GM23338 (cell line): Measurements from ENCODE around the gene SNRPD3. TPM values are rescaled to one million over a fixed set of nuclear protein-coding genes. Genes with fewer than 3 reads are reported as not detected.
"Not testable (repeated sequence)": the region's sequence is repeated elsewhere in the genome, so short reads cannot be mapped to it uniquely, and the experiment has no call there.

ENCODE experiments used
- ATAC-seq: fragments of 200-7000 bp; cut with Tn5 transposase; 3 replicates; pipeline ENCODE4 v1.9.1; 2020
- DNase-seq: peaks from one replicate; pipeline ENCODE4 v3.0.0-alpha.2; 2015; ENCODE audit warnings: low spot score
- H2AFZ ChIP-seq: fragments of 200-600 bp; sonication (generic); 2 replicates; pipeline ENCODE4 v1.8.0; 2016; ENCODE audit warnings: antibody characterized with exemption, mild to moderate bottlenecking, moderate library complexity
- H3F3A ChIP-seq: fragments of 200-600 bp; sonication (generic); replicated peaks from 2 replicates; pipeline ENCODE4 v1.8.0; 2017; ENCODE audit warnings: antibody characterized with exemption, mixed run types, low read depth
- H3K27ac ChIP-seq: fragments of 200-600 bp; sonication (generic); 2 replicates; pipeline ENCODE4 v1.6.1; 2016; ENCODE audit warnings: low read depth
- H3K27me3 ChIP-seq: fragments of 200-600 bp; sonication (generic); 2 replicates; pipeline ENCODE4 v1.8.0; 2016; ENCODE audit warnings: mild to moderate bottlenecking, mixed run types, moderate library complexity; ENCODE audit not compliant: insufficient read depth
- H3K36me3 ChIP-seq: fragments of 200-600 bp; sonication (generic); 2 replicates; pipeline ENCODE4 v1.8.0; 2016; ENCODE audit warnings: mild to moderate bottlenecking; ENCODE audit not compliant: insufficient read depth
- H3K4me1 ChIP-seq: fragments of 200-600 bp; sonication (generic); 2 replicates; pipeline ENCODE4 v1.8.0; 2016; ENCODE audit warnings: mild to moderate bottlenecking, moderate library complexity; ENCODE audit not compliant: insufficient read depth
- H3K4me2 ChIP-seq: fragments of 200-600 bp; sonication (generic); 2 replicates; pipeline ENCODE4 v1.7.1; 2017; ENCODE audit warnings: mixed run types
- H3K4me3 ChIP-seq: fragments of 200-600 bp; sonication (generic); 2 replicates; pipeline ENCODE4 v1.6.1; 2016; ENCODE audit warnings: mixed run types
- H3K79me2 ChIP-seq: fragments of 200-600 bp; sonication (generic); replicated peaks from 2 replicates; pipeline ENCODE4 v1.8.0; 2017; ENCODE audit warnings: mild to moderate bottlenecking; ENCODE audit not compliant: insufficient read depth
- H3K9me2 ChIP-seq: fragments of 200-600 bp; sonication (generic); 2 replicates; pipeline ENCODE4 v1.8.0; 2017; ENCODE audit not compliant: insufficient read depth
- H4K20me1 ChIP-seq: fragments of 200-600 bp; sonication (generic); replicated peaks from 2 replicates; pipeline ENCODE4 v1.8.0; 2017; ENCODE audit warnings: mild to moderate bottlenecking; ENCODE audit not compliant: insufficient read depth
- H3K27ac Mint-ChIP-seq: 2 replicates; pipeline ENCODE4 v1.8.0; 2020; ENCODE audit warnings: inconsistent platforms, mild to moderate bottlenecking, moderate library complexity, mixed read lengths
- H3K27me3 Mint-ChIP-seq: 3 replicates; pipeline ENCODE4 v1.8.0; 2022; ENCODE audit warnings: low read depth, mild to moderate bottlenecking, moderate library complexity, mixed read lengths, inconsistent platforms; ENCODE audit not compliant: insufficient read depth, poor library complexity
- H3K36me3 Mint-ChIP-seq: 3 replicates; pipeline ENCODE4 v1.8.0; 2021; ENCODE audit warnings: low read depth, mild to moderate bottlenecking, inconsistent platforms, moderate library complexity, mixed read lengths
- H3K4me1 Mint-ChIP-seq: 3 replicates; pipeline ENCODE4 v1.8.0; 2020; ENCODE audit warnings: mild to moderate bottlenecking, inconsistent platforms, mixed read lengths
- H3K4me3 Mint-ChIP-seq: 3 replicates; pipeline ENCODE4 v1.8.0; 2021; ENCODE audit warnings: moderate library complexity, mild to moderate bottlenecking, inconsistent platforms, mixed read lengths
- H3K9me3 Mint-ChIP-seq: 3 replicates; pipeline ENCODE4 v1.8.0; 2020; ENCODE audit warnings: moderate library complexity, mild to moderate bottlenecking, inconsistent platforms, mixed read lengths
- CREB1 ChIP-seq: fragments of 250-450 bp; sonication (Bioruptor Pico); IDR thresholded peaks from 2 replicates; pipeline ENCODE4 v1.5.0; 2020; ENCODE audit warnings: low read depth, mild to moderate bottlenecking, moderate library complexity
- CTCF ChIP-seq, 2 experiments: fragments of 200-600 bp in 1 of 2; sonication (generic) in 1 of 2; conservative IDR thresholded peaks; 2 replicates each; pipeline versions ENCODE4 v1.5.1 to v1.6.1; 2016 to 2017; ENCODE audit warnings: antibody characterized with exemption in 2 of 2, low read depth in 2 of 2, mild to moderate bottlenecking in 2 of 2, moderate library complexity in 1 of 2
- ETS1 ChIP-seq: IDR thresholded peaks from 2 replicates; pipeline ENCODE4 v1.6.1; 2016; ENCODE audit warnings: antibody characterized with exemption
- EZH2 ChIP-seq: fragments of 200-600 bp; sonication (generic); IDR thresholded peaks from one replicate; pipeline ENCODE4 v1.8.0; 2017; ENCODE audit warnings: antibody characterized with exemption, mild to moderate bottlenecking, low read depth; ENCODE audit not compliant: unreplicated experiment
- JUNB ChIP-seq: IDR thresholded peaks from one replicate; pipeline ENCODE4 v1.6.1; 2016; ENCODE audit warnings: antibody characterized with exemption; ENCODE audit not compliant: unreplicated experiment
- NANOG ChIP-seq: IDR thresholded peaks from 2 replicates; pipeline ENCODE4 v1.6.1; 2016; ENCODE audit warnings: antibody characterized with exemption, borderline replicate concordance
- POLR2AphosphoS5 ChIP-seq: IDR thresholded peaks from 2 replicates; pipeline ENCODE4 v1.6.1; 2016; ENCODE audit warnings: antibody characterized with exemption, low read depth
- REST ChIP-seq: IDR thresholded peaks from one replicate; pipeline ENCODE4 v1.6.1; 2018; ENCODE audit warnings: antibody characterized with exemption; ENCODE audit not compliant: unreplicated experiment
- ZNF114 ChIP-seq: fragments of 250-450 bp; sonication (Bioruptor Pico); IDR thresholded peaks from 2 replicates; pipeline ENCODE4 v1.5.0; 2020; ENCODE audit warnings: mild to moderate bottlenecking, moderate library complexity
- ZNF331 ChIP-seq: fragments of 250-450 bp; sonication (Bioruptor Pico); IDR thresholded peaks from 2 replicates; pipeline ENCODE4 v1.5.0; 2020; ENCODE audit warnings: low read depth, mild to moderate bottlenecking, moderate library complexity
- polyA plus RNA-seq: library from polyadenylated mRNA; unstranded; fragments of >200 nt; fragmentation: Nextera tagmentation; extraction: Ambion mirVana; gene quantifications from 2 replicates; pipeline ENCODE4 v1.2.1, GENCODE V29; 2016
- total RNA-seq: library from RNA; depleted of rRNA; stranded (reverse); fragments of >200 nt; shearing (Covaris generic); gene quantifications from 2 replicates; pipeline ENCODE4 v1.2.3, GENCODE V29; 2014

SNRPD3 gene
- total and polyA plus RNA-seq, 2 experiments from 2014 or later: 314 to 375 TPM

GRCh38 chr22:24599514-24599913 lies 43.7 kb downstream of the SNRPD3 start:
- ATAC-seq: peak; percentile 33
- Histone ChIP-seq H2AFZ (peak overlapping the region; percentile 69; the same call in 1 of the 2 replicates), H3K4me1 (peaks cover 4% of the 10 kb centered on the region; the same call in 1 of the 2 replicates)

GRCh38 chr22:24599958-24600715 lies 44.3 kb downstream of the SNRPD3 start:
- not testable (repeated sequence) for H3K4me3 ChIP-seq, H2AFZ ChIP-seq, H3K4me3 Mint-ChIP-seq, H3K27ac Mint-ChIP-seq, H3K36me3 ChIP-seq, H3K4me1 ChIP-seq, H3K9me2 ChIP-seq, H3K27ac ChIP-seq, ATAC-seq, H3K36me3 Mint-ChIP-seq, H3K27me3 ChIP-seq, H3F3A ChIP-seq, H3K4me2 ChIP-seq, H3K9me3 Mint-ChIP-seq, H3K79me2 ChIP-seq, H4K20me1 ChIP-seq, DNase-seq
- peaks cover 12% of the 10 kb centered on the region for H3K27me3 Mint-ChIP-seq
- peaks cover 27% of the 10 kb centered on the region for H3K4me1 Mint-ChIP-seq

More at GRCh38 chr22:24599514-24599913, 43.7 kb downstream of the SNRPD3 start:
- Mint-ChIP-seq H3K9me3 (no peaks in the 10 kb centered on the region), H3K27ac (no peak overlapping the region; the same call in 1 of the 2 replicates), H3K27me3 (peaks cover 12% of the 10 kb centered on the region), H3K36me3 (no peaks in the 10 kb centered on the region), H3K4me1 (peaks cover 30% of the 10 kb centered on the region), H3K4me3 (no peak overlapping the region)
- Histone ChIP-seq H3K27me3 (no peaks in the 10 kb centered on the region), H3K4me3 (no peak overlapping the region), H3K4me2 (no peak overlapping the region), H3F3A (no peaks in the 10 kb centered on the region), H3K27ac (no peak overlapping the region), H3K79me2 (no peaks in the 10 kb centered on the region), H3K9me2 (no peaks in the 10 kb centered on the region), H4K20me1 (no peaks in the 10 kb centered on the region), H3K36me3 (no peaks in the 10 kb centered on the region)
- TF ChIP-seq ETS1: no peak
- DNase-seq: peak; percentile 52

- no peaks in the 10 kb centered on the region for H3K36me3 Mint-ChIP-seq
- DNase-seq (no peak), ATAC-seq (no peak)
- Histone ChIP-seq H3K4me2 (no peak overlapping the region), H3K4me1 (peaks cover 4% of the 10 kb centered on the region; the same call in 1 of the 2 replicates), H3K9me2 (no peaks in the 10 kb centered on the region), H4K20me1 (no peaks in the 10 kb centered on the region), H3K79me2 (no peaks in the 10 kb centered on the region), H3F3A (no peaks in the 10 kb centered on the region), H3K27me3 (no peaks in the 10 kb centered on the region), H3K27ac (no peak overlapping the region), H2AFZ (no peak overlapping the region), H3K4me3 (no peak overlapping the region), H3K36me3 (no peaks in the 10 kb centered on the region)
- H3K4me3 Mint-ChIP-seq: no peak overlapping the region
- no peak overlapping the region; the same call in 1 of the 2 replicates for H3K27ac Mint-ChIP-seq
- peaks cover 27% of the 10 kb centered on the region for H3K4me1 Mint-ChIP-seq
- H3K9me3 Mint-ChIP-seq: no peaks in the 10 kb centered on the region
- H3K27me3 Mint-ChIP-seq: peaks cover 12% of the 10 kb centered on the region
- TF ChIP-seq CREB1 (CRISPR knock-in tag): no peak
- no peak for TF ChIP-seq JUNB
- no peak for TF ChIP-seq REST
- TF ChIP-seq ZNF114 (CRISPR knock-in tag): no peak
- TF ChIP-seq NANOG: no peak
- no peak for TF ChIP-seq CTCF (conservative IDR thresholded peaks at IDR 0.05; ENCODE audit: low read depth in 2 of 2)
- TF ChIP-seq POLR2AphosphoS5: no peak
- TF ChIP-seq EZH2: no peak
- TF ChIP-seq ZNF331 (CRISPR knock-in tag): no peak
Observed at GRCh38 chr22:24601217-24602104, 45.7 kb downstream of the SNRPD3 start.
